Astrocyte (in vitro differentiated cells and primary cell): ENCODE data around the gene KRTAP5-3. TPM values are rescaled to one million over a fixed set of nuclear protein-coding genes. Genes with fewer than 3 reads are reported as not detected.

ENCODE experiments used
- DNase-seq: peaks from one replicate; pipeline ENCODE4 v3.0.0-alpha.2; 2010; ENCODE audit warnings: low read depth
- FAIRE-seq: peaks from 2 replicates; lab custom pipeline; 2011; peaks lifted over from hg19 to GRCh38; lab: Jason Lieb, UNC
- H2AFZ ChIP-seq: 2 replicates; pipeline ENCODE4 v1.6.0; 2012; ENCODE audit warnings: low read depth, low read length, inconsistent platforms
- H3K27ac ChIP-seq: 2 replicates; pipeline ENCODE4 v1.5.1; 2011; ENCODE audit warnings: low read depth, low read length, inconsistent platforms
- H3K27me3 ChIP-seq: 2 replicates; pipeline ENCODE4 v1.6.0; 2011; ENCODE audit warnings: low read length, inconsistent platforms; ENCODE audit not compliant: insufficient read depth
- H3K36me3 ChIP-seq: 2 replicates; pipeline ENCODE4 v1.5.1; 2011; ENCODE audit warnings: low read length, inconsistent platforms; ENCODE audit not compliant: insufficient read depth
- H3K4me1 ChIP-seq: 2 replicates; pipeline ENCODE4 v1.5.1; 2011; ENCODE audit warnings: low read length, inconsistent platforms; ENCODE audit not compliant: insufficient read depth
- H3K4me2 ChIP-seq: 2 replicates; pipeline ENCODE4 v1.6.0; 2012; ENCODE audit warnings: low read length, inconsistent platforms
- H3K4me3 ChIP-seq: 2 replicates; pipeline ENCODE4 v1.5.1; 2011; ENCODE audit warnings: low read depth, mild to moderate bottlenecking, low read length, inconsistent platforms; ENCODE audit not compliant: insufficient read depth
- H3K79me2 ChIP-seq: 2 replicates; pipeline ENCODE4 v1.6.0; 2012; ENCODE audit warnings: mild to moderate bottlenecking, low read length, inconsistent platforms; ENCODE audit not compliant: insufficient read depth
- H3K9ac ChIP-seq: 2 replicates; pipeline ENCODE4 v1.6.0; 2012; ENCODE audit warnings: mild to moderate bottlenecking, low read length, inconsistent platforms
- H3K9me3 ChIP-seq: 2 replicates; pipeline ENCODE4 v1.5.1; 2012; ENCODE audit warnings: low read depth, mild to moderate bottlenecking, low read length, inconsistent platforms; ENCODE audit not compliant: insufficient read depth
- H4K20me1 ChIP-seq: 2 replicates; pipeline ENCODE4 v1.6.0; 2012; ENCODE audit warnings: low read length, inconsistent platforms; ENCODE audit not compliant: insufficient read depth
- H3K27ac Mint-ChIP-seq: one replicate; pipeline ENCODE4 v1.8.0; 2021; ENCODE audit warnings: mild to moderate bottlenecking, mixed read lengths; ENCODE audit not compliant: unreplicated experiment
- H3K27me3 Mint-ChIP-seq: one replicate; pipeline ENCODE4 v1.8.0; 2021; ENCODE audit warnings: low read depth, mixed read lengths; ENCODE audit not compliant: unreplicated experiment
- H3K36me3 Mint-ChIP-seq: one replicate; pipeline ENCODE4 v1.8.0; 2021; ENCODE audit warnings: low read depth, mixed read lengths; ENCODE audit not compliant: unreplicated experiment
- H3K4me1 Mint-ChIP-seq: one replicate; pipeline ENCODE4 v1.8.0; 2021; ENCODE audit warnings: low read depth, mixed read lengths; ENCODE audit not compliant: unreplicated experiment
- H3K4me3 Mint-ChIP-seq: one replicate; pipeline ENCODE4 v1.8.0; 2021; ENCODE audit warnings: mild to moderate bottlenecking, moderate library complexity, mixed read lengths; ENCODE audit not compliant: unreplicated experiment
- H3K9me3 Mint-ChIP-seq: one replicate; pipeline ENCODE4 v1.8.0; 2021; ENCODE audit warnings: mild to moderate bottlenecking, mixed read lengths; ENCODE audit not compliant: unreplicated experiment
- EZH2 ChIP-seq: IDR thresholded peaks from 2 replicates; pipeline ENCODE4 v1.6.1; 2012; ENCODE audit warnings: mild to moderate bottlenecking, low read length, inconsistent platforms; ENCODE audit not compliant: insufficient read depth
- total RNA-seq: library from RNA; stranded (reverse); gene quantifications from 2 replicates; pipeline ENCODE4 v1.2.1, GENCODE V29; 2021
- TF ChIP-seq, protein P1 (sequence below): IDR thresholded peaks from 2 replicates; pipeline ENCODE4 v1.5.1; 2011; ENCODE audit warnings: low read depth, mild to moderate bottlenecking, inconsistent platforms, low read length, moderate library complexity; ENCODE audit not compliant: insufficient read depth

The KRTAP5-3 gene
- total RNA-seq, 1 donor from 2014 or later: not detected

DNA sequence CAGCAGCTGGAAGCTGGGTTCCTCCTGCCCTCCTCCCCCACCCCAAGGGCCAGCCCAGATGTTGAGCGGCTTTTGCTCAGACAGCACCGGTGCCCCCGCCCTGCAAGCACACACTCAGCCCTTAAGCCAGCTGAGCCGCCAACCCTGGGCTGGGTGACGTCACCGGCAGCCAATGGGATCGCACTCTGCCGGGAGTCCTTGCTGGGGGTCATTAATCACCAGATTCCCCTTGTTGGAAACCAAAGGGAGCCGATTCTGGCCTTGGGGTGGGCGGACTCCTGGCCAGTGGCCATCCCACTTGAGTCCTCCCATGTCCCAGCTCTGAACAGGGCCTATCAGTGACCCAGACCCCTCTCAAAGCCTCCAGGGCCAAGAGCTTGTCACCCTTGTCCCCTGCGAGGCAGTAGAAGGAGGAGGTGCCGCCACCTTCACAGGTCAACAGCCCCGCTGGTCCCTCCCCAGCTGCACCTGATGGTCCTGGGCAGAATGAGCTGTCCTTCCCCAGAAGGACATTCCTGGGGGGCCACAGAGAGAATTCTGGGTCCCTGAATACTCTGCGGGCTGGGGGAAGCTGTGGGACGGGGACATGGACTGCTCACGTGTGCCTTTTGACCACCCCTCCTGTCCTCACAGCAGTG is 43.6 kb downstream of the KRTAP5-3 start:
- Mint-ChIP-seq H3K27ac (peak overlapping the region; percentile 53), H3K27me3 (no peaks in the 10 kb centered on the region), H3K4me1 (peaks cover 8% of the 10 kb centered on the region), H3K9me3 (no peaks in the 10 kb centered on the region), H3K4me3 (no peak overlapping the region), H3K36me3 (peaks cover 5% of the 10 kb centered on the region)
- H3K4me2 ChIP-seq: peak overlapping the region; percentile 45
- no peak overlapping the region for H2AFZ ChIP-seq
- DNase-seq (peak; percentile 83), FAIRE-seq (peak; percentile 45)
- no peak overlapping the region for H3K4me3 ChIP-seq
- peaks cover 96% of the 10 kb centered on the region for H4K20me1 ChIP-seq
- H3K79me2 ChIP-seq: peaks cover 53% of the 10 kb centered on the region
- H3K9me3 ChIP-seq: no peaks in the 10 kb centered on the region
- H3K9ac ChIP-seq: peak overlapping the region; percentile 42
- no peaks in the 10 kb centered on the region for H3K36me3 ChIP-seq
- H3K27me3 ChIP-seq: no peaks in the 10 kb centered on the region
- TF ChIP-seq EZH2: no peak
- TF ChIP-seq, protein P1, sequence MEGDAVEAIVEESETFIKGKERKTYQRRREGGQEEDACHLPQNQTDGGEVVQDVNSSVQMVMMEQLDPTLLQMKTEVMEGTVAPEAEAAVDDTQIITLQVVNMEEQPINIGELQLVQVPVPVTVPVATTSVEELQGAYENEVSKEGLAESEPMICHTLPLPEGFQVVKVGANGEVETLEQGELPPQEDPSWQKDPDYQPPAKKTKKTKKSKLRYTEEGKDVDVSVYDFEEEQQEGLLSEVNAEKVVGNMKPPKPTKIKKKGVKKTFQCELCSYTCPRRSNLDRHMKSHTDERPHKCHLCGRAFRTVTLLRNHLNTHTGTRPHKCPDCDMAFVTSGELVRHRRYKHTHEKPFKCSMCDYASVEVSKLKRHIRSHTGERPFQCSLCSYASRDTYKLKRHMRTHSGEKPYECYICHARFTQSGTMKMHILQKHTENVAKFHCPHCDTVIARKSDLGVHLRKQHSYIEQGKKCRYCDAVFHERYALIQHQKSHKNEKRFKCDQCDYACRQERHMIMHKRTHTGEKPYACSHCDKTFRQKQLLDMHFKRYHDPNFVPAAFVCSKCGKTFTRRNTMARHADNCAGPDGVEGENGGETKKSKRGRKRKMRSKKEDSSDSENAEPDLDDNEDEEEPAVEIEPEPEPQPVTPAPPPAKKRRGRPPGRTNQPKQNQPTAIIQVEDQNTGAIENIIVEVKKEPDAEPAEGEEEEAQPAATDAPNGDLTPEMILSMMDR: no peak
- no peak overlapping the region for H3K27ac ChIP-seq
- H3K4me1 ChIP-seq: peaks cover 16% of the 10 kb centered on the region

DNA sequence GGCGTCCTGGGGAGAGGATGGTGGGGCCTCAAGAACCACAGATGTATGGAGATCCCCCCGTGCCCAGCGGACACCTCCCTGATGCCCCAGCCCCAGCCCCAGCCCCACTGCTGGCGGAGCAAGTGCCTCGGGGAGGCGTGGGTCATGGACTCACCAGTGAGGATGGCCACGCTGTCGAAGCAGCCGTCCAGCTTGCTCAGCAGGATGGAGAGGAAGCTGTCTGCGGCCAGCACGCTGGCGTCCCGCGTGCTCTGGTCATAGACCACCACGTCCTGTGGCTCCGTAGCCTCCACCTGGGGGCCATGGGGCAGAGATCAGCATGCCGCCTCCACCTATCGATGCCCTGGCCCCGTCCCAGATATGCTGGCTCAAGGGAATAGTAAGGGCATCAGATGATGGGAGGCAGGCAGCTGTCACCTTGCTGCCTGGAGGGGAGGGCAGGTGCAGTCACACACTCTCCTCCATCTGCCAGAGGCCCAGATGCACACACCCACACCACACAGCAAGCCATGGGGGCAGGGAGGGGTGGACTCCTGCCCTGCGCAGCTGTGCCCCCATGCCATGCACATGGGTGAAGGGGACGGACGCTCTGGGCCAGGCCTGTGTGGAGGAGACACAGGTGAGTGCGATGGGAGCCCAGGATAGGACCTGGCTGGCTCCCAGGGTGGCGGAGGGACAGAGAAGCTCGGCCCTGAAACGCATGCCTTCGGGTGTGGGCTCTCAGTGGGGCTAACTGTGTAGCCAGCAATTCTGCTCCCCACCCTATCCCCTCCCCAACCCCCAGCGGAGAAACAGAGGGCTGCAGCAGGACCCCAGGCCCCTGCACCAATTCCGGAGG is 44.3 kb downstream of the KRTAP5-3 start:
- DNase-seq (no peak), FAIRE-seq (no peak)
- Histone ChIP-seq H3K79me2 (peaks cover 45% of the 10 kb centered on the region), H3K4me3 (no peak overlapping the region), H3K27ac (no peak overlapping the region), H3K9me3 (no peaks in the 10 kb centered on the region), H3K4me1 (peaks cover 23% of the 10 kb centered on the region), H2AFZ (no peak overlapping the region), H3K27me3 (no peaks in the 10 kb centered on the region), H3K9ac (peak overlapping the region; percentile 10), H4K20me1 (peaks cover 96% of the 10 kb centered on the region), H3K4me2 (peak overlapping the region; percentile 45), H3K36me3 (no peaks in the 10 kb centered on the region)
- Mint-ChIP-seq H3K36me3 (peaks cover 2% of the 10 kb centered on the region), H3K27ac (no peak overlapping the region), H3K4me1 (peaks cover 3% of the 10 kb centered on the region), H3K4me3 (no peak overlapping the region), H3K9me3 (no peaks in the 10 kb centered on the region), H3K27me3 (no peaks in the 10 kb centered on the region)
- no peak for TF ChIP-seq EZH2
- TF ChIP-seq, protein P1: no peak

DNA sequence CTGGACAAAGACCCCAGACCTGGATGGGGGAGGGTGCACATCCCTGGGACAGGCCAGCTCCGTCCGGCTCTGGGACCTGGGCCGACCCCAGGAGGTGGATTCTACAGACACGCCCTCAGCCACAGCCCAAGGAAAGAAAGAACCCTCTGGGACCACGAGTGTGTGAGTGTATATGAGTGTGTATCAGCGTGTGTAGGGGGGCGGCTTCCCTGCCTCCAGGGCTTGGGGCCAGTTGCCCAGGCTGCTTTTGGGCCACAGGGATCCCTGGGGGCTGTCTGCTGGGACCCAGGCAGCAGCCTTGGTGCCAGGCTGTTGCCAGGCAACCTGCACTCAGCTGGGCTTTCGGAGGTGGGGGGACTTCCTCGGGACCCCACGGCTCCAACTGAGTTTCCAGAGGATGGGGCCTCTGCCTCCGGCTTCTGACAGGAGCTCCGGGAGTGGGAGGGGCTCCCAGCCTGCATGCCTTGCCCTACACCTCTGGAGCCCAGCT is 45.1 kb downstream of the KRTAP5-3 start:
- Mint-ChIP-seq H3K4me1 (peaks cover 3% of the 10 kb centered on the region), H3K27ac (no peak overlapping the region), H3K4me3 (no peak overlapping the region), H3K9me3 (no peaks in the 10 kb centered on the region), H3K36me3 (peaks cover 2% of the 10 kb centered on the region), H3K27me3 (no peaks in the 10 kb centered on the region)
- no peaks in the 10 kb centered on the region for H3K9me3 ChIP-seq
- peaks cover 31% of the 10 kb centered on the region for H3K4me1 ChIP-seq
- H3K79me2 ChIP-seq: peaks cover 38% of the 10 kb centered on the region
- H3K9ac ChIP-seq: no peak overlapping the region
- DNase-seq: no peak
- H4K20me1 ChIP-seq: peaks cover 94% of the 10 kb centered on the region
- no peak overlapping the region for H3K27ac ChIP-seq
- H3K4me3 ChIP-seq: no peak overlapping the region
- TF ChIP-seq EZH2: no peak
- TF ChIP-seq, protein P1: no peak
- FAIRE-seq: no peak
- H2AFZ ChIP-seq: no peak overlapping the region
- no peaks in the 10 kb centered on the region for H3K27me3 ChIP-seq
- no peaks in the 10 kb centered on the region for H3K36me3 ChIP-seq
- no peak overlapping the region for H3K4me2 ChIP-seq
